Breast epithelium (tissue), 4 donors: Measurements from ENCODE around the gene GSPT1. TPM values are rescaled to one million over a fixed set of nuclear protein-coding genes. Genes with fewer than 3 reads are reported as not detected.

ENCODE experiments used
- DNase-seq, 2 donors: peaks; one replicate each; pipeline ENCODE4 v3.0.0-alpha.2; 2019; ENCODE audit warnings: low spot score in 2 of 2
- H3K27ac ChIP-seq, 2 donors: fragments of 200-600 bp; sonication (generic) in 1 of 2; one replicate each; pipeline ENCODE4 v1.5.1; 2016 to 2019; ENCODE audit warnings: mild to moderate bottlenecking in 1 of 2
- H3K27me3 ChIP-seq, 2 donors: fragments of 200-600 bp; sonication (generic) in 1 of 2; one replicate each; pipeline versions ENCODE4 v1.5.1 to v1.6.0; 2017 to 2019; ENCODE audit warnings: control low read depth in 1 of 2, mild to moderate bottlenecking in 1 of 2
- H3K36me3 ChIP-seq: fragments of 200-600 bp; one replicate; pipeline ENCODE4 v1.5.1; 2019
- H3K4me1 ChIP-seq, 2 donors: fragments of 200-600 bp; sonication (generic); one replicate each; pipeline ENCODE4 v1.5.1; 2016 to 2019; ENCODE audit warnings: control low read depth in 1 of 2
- H3K4me3 ChIP-seq, 3 donors: fragments of 200-600 bp; sonication (generic); 1 replicate in 2 of 3; 2 replicates in 1 of 3; pipeline ENCODE4 v1.5.1; 2016 to 2019; ENCODE audit warnings: mild to moderate bottlenecking in 3 of 3, moderate library complexity in 2 of 3
- H3K9me3 ChIP-seq, 2 donors: fragments of 200-600 bp; sonication (generic) in 1 of 2; one replicate each; pipeline ENCODE4 v1.5.1; 2016 to 2019; ENCODE audit warnings: control low read depth in 1 of 2
- POLR2A ChIP-seq: fragments of 450-650 bp; IDR thresholded peaks from one replicate; pipeline ENCODE4 v1.6.1; 2016; ENCODE audit warnings: antibody characterized with exemption, mild to moderate bottlenecking, moderate library complexity
- POLR2AphosphoS5 ChIP-seq, 3 donors: sonication (generic); formaldehyde crosslinking; IDR thresholded peaks; one replicate each; pipeline ENCODE4 v1.6.1; 2017; ENCODE audit warnings: antibody characterized with exemption in 3 of 3
- intact Hi-C: fragments of 100-400 bp; cut with DNase I; formaldehyde crosslinking; loops from one replicate; pipeline ENCODE4 v1.15.1; 2023; ENCODE audit warnings: low total_unique reads
- total RNA-seq, 3 donors: library from RNA; depleted of rRNA; stranded (reverse); fragments of >200 nt; gene quantifications; one replicate each; pipeline ENCODE4 v1.1.0, GENCODE V29; 2016
- TF ChIP-seq, protein P1 (sequence below), 3 donors: fragments of 450-650 bp; IDR thresholded peaks; one replicate each; pipeline ENCODE4 v1.5.1; 2016 to 2017; ENCODE audit warnings: antibody characterized with exemption in 3 of 3, mild to moderate bottlenecking in 3 of 3, moderate library complexity in 3 of 3

The GSPT1 gene
- total RNA-seq, 3 donors from 2014 or later, result 61.3 to 68.5 (median 67.6) TPM

DNA sequence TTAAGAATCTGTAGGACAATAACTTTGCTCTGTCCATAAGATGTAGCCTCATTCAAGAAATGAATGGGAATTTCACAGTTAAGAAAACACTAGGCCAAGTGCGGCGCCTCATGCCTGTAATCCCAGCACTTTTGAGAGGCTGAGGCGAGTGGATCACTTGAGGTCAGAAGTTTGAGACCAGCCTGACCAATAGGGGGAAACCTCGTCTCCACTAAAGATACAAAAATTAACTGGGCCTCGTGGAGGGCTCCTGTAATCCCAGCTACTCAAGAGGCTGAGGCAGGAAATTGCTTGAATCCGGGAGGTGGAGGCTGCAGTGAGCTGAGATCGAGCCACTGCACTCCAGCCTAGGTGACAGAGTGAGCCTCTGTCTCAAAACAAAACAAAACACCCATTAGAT lies 44.6 kb downstream of the GSPT1 start:
- H3K27me3 ChIP-seq, result no peaks in the 10 kb centered on the region
- no peak overlapping the region for H3K4me3 ChIP-seq
- no peaks in the 10 kb centered on the region for H3K9me3 ChIP-seq
- no peak overlapping the region for H3K27ac ChIP-seq
- intact Hi-C loops, result no loop called here
- H3K4me1 ChIP-seq, result no peaks in the 10 kb centered on the region
- DNase-seq, result no peak
- no peaks in the 10 kb centered on the region for H3K36me3 ChIP-seq
- TF ChIP-seq POLR2A (no peak), POLR2AphosphoS5 (IDR thresholded peaks at IDR 0.05) (no peak)
- TF ChIP-seq, protein P1, sequence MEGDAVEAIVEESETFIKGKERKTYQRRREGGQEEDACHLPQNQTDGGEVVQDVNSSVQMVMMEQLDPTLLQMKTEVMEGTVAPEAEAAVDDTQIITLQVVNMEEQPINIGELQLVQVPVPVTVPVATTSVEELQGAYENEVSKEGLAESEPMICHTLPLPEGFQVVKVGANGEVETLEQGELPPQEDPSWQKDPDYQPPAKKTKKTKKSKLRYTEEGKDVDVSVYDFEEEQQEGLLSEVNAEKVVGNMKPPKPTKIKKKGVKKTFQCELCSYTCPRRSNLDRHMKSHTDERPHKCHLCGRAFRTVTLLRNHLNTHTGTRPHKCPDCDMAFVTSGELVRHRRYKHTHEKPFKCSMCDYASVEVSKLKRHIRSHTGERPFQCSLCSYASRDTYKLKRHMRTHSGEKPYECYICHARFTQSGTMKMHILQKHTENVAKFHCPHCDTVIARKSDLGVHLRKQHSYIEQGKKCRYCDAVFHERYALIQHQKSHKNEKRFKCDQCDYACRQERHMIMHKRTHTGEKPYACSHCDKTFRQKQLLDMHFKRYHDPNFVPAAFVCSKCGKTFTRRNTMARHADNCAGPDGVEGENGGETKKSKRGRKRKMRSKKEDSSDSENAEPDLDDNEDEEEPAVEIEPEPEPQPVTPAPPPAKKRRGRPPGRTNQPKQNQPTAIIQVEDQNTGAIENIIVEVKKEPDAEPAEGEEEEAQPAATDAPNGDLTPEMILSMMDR (IDR thresholded peaks at IDR 0.05), result no peak

DNA sequence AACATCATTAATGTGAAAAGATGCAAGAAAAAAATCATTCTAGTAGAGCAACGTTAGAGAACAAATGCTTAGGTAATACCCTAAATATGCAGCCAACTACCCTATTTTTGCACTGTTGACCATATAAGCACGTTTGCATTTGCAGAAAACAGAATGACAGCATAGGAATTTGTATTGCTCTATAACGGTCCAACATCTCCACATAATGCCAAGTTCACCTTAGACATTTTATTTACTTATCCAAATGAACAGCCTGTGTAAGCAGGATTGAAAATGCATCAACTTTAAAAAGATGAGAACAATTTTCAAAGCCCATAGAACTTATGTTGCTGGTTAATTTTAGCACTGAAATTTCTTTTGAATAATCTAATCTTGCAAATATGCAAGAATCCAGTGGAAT lies 45.4 kb downstream of the GSPT1 start:
- Histone ChIP-seq H3K27ac (no peak overlapping the region), H3K36me3 (no peaks in the 10 kb centered on the region)
- intact Hi-C loops, result no loop called here

DNA sequence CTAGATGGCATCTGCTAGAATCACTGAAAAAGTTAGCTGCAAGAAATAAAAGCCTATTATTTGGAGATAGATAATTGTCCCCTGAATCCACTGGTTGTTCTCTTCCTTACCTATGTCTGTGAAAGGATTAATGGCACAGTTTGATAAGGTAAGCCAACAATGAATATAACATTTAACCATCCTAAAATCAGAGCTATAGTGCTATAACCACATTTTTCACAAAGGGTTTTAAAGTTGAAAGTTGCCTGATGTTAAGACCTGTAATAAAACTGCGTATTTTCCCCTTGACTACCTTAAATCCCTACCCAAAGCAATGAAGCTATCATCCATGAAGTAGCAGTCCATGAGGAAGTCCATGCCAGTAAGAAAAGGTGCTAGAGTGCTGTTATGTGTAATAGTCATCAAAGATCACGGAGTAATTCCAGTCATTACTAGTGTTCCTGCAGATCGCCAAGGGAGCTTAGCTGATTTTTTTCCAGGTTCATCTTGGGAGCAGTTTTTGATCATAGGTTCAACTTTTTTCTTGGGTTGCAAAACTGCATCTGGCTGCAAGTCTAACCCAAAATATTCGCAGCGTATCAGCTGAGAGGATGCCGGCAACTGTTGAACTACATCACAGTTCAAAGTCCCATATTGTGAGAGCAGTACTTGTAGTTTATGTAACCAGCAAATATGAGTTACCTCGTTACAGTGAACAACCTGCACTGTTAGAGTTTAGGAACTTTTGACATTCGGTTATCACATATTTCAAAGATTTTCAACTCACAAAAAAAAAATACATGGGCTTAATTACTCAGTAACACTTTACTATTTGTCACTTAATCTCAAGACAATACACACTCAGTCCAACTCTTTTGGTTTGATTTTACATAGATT lies 46.2 kb downstream of the GSPT1 start:
- Histone ChIP-seq H3K4me3 (no peak overlapping the region), H3K4me1 (no peaks in the 10 kb centered on the region), H3K27ac (no peak overlapping the region), H3K36me3 (no peaks in the 10 kb centered on the region), H3K27me3 (no peaks in the 10 kb centered on the region), H3K9me3 (no peaks in the 10 kb centered on the region)
- intact Hi-C loops, result no loop called here
- TF ChIP-seq POLR2A (no peak), POLR2AphosphoS5 (IDR thresholded peaks at IDR 0.05) (no peak)
- TF ChIP-seq, protein P1 (IDR thresholded peaks at IDR 0.05), result no peak
- DNase-seq, result no peak

More for the DNA sequence above, 45.4 kb downstream of the GSPT1 start:
- TF ChIP-seq POLR2A, result no peak
- TF ChIP-seq, protein P1 (IDR thresholded peaks at IDR 0.05), result no peak
- no peak for TF ChIP-seq POLR2AphosphoS5 (IDR thresholded peaks at IDR 0.05)
- no peaks in the 10 kb centered on the region for H3K9me3 ChIP-seq
- no peak overlapping the region for H3K4me3 ChIP-seq
- H3K4me1 ChIP-seq, result no peaks in the 10 kb centered on the region
- DNase-seq, result no peak
- no peaks in the 10 kb centered on the region for H3K27me3 ChIP-seq

DNA sequence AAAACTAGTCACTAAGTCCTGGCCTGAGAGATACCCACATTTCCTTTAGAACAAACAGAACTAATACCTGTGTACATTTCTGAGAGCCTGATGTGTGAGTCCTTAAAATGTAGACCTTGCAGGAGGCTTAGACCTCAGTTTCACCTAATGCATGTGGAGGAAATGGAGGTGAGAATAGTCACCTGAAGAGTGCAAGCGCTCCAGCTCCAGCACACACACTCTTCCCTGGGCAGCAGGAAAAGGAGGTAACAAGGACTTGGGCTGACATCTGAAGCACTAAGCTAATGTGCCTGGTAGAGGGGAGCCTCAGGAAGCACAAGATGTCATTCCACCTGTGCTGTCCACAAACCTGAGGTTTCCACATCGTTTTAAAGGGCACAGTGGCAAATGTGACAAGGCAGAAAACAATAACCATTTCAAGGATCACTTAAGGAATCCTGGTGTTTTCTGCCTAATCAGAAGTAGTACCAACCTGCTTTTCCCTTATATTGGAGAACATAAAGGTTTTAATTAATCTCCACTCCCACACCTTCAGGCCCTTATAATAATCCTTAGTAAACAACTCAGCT lies 47.3 kb downstream of the GSPT1 start:
- intact Hi-C loops, result no loop called here

More for the DNA sequence above, 47.3 kb downstream of the GSPT1 start:
- no peaks in the 10 kb centered on the region for H3K9me3 ChIP-seq
- DNase-seq, result no peak
- no peak for TF ChIP-seq POLR2AphosphoS5 (IDR thresholded peaks at IDR 0.05)
- no peak for TF ChIP-seq POLR2A
- TF ChIP-seq, protein P1 (IDR thresholded peaks at IDR 0.05), result no peak
- H3K4me3 ChIP-seq, result no peak overlapping the region
- H3K36me3 ChIP-seq, result no peaks in the 10 kb centered on the region
- no peaks in the 10 kb centered on the region for H3K4me1 ChIP-seq
- no peak overlapping the region for H3K27ac ChIP-seq
- H3K27me3 ChIP-seq, result no peaks in the 10 kb centered on the region
